Activated CD4-positive, alpha-beta T cell treated with anti-CD3 and anti-CD28 coated beads, Interleukin-2, amount 50 U/mL, for 24 hours (primary cell): ENCODE measurements around the gene RNF125.
A peak's percentile ranks its signal among the peaks of the same experiment; 100 is the strongest.
"Not testable (repeated sequence)": the region's sequence is repeated elsewhere in the genome, so short reads cannot be mapped to it uniquely, and the experiment has no call there.

Source experiments
- DNase-seq, 2 donors: peaks; one replicate each; pipeline ENCODE4 v3.0.0-alpha.2; 2020; ENCODE audit warnings: low read depth in 1 of 2, low spot score in 1 of 2

Gene RNF125

DNA sequence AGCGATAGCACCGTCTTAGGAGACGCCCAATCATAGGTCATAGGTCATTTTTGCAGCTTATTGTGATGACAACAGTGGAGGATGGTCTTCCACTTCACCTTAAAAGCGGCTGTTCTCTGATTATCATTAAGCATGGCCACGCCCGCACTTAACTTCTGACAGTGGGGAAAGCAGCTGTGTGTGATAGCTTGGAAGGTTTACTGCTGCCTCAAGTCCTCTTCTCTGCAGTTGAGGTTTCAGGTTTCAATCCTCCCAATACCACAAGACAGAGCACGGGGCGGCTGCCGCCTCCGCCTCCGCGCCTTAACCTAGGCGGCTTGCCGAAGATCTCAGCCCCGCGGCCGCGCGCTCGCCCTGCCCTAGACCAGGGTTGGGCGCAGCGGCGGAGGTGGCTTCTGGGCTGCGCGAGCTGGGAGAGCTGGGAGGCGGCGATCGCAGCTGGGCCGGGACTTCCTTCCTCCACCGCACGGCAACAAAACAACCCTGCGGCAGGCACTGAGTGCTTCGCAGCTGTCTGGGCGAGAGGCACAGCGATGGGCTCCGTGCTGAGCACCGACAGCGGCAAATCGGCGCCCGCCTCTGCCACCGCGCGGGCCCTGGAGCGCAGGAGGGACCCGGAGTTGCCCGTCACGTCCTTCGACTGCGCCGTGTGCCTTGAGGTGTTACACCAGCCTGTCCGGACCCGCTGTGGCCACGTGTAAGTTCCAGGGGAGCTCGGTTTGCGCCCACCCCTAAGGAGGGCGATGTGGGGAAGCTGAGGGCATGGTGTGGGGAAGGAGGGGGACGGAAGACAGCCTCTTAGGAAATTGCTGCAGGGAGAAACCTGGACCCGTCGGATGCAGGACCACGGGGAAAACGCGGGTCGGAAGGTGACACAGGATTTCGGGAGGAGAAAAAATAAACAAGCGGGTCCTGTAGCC, at the start of gene RNF125:
Gene RNF125, plus strand, starts transcription at position 495 of the 920 bp plus-strand sequence. Its CDS starts 39 bp downstream, at position 534.
- DNase-seq: peak; percentile 67 to 70

DNA sequence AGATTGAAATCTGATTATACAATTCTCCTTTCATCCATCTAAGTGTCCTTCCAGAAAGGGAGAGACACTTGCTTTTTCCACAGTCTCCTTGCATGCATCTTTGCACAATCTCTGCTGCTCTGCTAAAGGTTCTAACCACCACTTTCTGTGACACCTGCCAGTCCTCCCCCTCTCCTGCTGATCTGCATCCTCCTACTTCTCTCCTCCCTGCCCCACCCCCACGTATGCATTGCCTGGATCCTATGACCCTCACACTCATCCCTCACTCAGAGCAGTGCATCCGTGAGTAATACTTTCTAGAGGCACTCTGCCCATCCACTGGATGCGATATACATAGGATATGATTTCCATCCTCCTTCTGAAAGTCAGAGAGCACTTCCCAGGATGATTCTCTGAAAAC, 48.0 kb upstream of the RNF125 start:
- DNase-seq: no peak

DNA sequence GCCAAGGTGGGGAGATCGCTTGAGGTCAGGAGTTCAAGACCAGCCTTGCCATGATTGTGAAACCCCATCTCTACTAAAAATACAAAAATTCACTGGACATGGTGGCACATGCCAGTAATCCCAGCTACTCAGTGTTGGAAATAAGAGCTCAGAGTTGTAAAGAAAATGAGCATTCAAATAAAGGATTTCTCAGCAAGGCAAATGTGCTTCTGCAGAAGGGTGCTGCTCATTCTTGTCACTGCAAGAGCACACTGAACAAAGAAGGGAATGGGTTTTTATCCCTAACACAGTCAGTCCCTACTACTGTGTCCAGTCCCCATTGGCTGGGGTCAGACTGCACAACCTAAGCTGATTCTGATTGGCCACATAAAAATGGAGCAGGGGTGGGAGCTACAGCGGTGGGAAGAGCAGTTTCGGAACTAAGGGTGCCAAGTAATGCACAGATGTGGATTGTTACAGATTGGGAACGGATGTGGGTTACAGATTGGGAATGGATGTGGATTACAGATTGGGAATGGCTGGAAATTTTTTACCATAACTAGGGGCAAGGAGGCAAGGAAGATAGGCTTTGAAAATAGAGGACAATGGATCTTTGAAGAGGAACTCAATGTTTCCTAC, 44.6 kb upstream of the RNF125 start:
- no peak for DNase-seq

DNA sequence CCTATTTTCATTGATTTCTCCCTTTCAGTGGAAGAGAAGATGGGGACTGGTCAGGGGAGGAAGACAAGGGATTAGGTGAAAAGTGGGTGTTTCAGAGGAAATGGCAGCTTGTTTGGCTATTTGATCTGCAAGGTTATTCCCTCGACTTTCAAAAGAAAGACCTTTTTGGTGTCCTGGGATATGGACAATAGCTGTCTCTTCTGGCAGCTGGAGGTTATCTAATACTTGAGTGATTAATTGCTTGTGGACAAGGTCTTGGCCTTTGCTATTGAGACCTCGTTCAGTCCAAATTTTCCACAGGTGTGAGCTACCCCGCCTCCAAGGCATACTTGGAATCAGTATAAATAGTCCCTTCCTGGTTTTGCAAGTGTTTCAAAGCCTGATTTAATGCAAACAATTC, 42.4 kb upstream of the RNF125 start:
- DNase-seq: no peak

DNA sequence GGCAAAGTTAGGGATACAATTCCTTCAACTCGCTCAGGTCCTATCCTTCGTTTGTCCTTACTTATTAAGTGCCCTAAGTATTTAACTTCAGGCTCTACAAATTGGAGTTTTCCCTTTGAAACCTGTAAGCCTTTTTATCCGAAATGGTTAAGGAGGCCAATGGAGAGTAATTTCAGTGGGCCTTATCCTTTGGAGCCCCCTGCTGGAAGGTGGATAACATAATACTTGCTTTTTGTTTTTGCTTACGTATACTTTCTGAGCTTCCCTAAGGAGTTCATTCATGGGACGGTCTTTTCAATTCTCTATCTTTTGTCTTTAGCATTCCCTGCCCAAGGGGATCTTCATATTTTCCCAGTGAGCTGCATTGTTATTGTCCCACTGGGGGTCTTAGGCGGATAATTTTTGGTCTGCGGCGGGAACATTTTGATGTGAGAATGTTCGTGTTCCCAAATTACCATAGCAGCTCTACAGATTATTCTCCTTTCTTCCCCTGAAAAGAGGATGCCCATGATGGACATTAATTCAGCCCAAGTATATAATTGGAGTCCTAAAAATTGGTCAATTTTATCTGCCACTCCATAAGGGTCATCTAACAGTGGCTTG, 41.3 kb upstream of the RNF125 start:
- peak in 1 of 2 donors; percentile 15 for DNase-seq

DNA sequence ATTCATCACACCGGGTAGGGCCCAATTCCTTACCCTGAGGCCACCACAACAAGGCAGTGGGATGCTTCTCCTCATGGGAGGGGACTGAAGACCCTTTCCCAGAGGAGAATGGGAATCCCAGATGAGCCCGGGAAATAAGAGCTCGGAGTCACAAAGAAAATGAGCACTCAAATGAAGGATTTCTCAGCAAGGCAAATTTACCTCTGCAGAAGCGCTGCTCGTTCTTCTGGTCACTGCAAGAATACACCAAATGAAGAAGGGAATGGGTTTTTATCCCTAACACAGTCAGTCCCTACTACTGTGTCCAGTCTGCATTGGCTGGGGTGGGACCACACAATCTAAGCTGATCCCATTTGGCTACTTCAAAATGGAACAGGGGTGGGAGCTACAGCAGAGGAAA, 40.0 kb upstream of the RNF125 start:
- no peak for DNase-seq

DNA sequence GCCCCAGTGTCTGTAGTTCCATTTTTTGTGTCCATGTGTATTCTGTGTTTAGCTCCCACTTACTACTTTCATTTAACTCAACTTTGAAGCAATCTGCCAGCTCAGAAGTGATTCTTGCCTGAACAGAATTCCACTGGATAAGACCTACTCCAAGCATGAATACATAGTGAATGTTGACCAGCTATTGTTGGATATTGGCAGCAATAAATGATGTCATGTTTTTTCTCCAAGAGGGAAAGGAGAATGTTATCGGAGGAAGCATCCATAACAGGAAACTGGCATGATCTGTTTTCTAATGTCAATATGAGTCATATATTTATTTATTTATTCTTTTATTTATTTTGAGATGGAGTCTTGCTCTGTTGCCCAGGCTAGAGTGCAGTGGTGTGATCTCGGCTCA, 38.9 kb upstream of the RNF125 start:
- no peak for DNase-seq

DNA sequence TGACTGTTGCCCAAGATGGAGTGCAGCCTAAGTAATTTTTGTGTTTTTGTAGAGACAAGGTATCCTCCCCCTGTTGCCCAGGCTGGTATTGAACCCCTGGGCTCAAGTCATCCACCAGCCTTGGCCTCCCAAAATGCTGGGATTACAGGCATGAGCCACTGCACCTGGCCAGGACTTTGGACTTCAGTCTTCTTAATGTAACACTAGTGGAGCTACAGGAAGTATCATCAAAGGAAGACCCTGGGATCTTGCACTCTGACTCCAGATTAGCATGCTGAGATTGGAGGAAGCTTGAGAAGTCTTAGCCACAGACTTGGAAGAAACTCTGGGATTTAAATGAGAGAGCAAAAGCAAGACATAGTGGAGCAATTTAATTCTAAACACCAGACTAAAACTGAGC, 37.8 kb upstream of the RNF125 start:
- DNase-seq: no peak

DNA sequence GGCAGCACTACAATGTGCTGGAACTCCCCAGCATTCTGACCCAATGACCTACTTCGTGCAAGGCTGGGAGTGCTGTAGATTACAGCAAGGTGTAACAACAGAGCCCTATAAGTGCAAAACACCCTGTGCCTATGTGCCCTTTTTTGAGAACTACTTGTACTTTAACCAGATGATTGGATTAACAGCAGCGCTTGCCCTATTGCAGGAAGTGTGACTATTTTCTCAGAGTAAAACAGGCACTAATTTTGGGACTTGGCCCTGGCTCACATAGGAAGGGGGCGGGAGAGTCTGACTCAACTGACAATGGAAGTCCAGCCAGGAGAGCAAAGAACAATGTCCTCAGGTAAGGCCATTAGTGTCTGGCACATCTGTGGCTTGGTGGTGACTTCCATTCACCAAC, 35.6 kb upstream of the RNF125 start:
- no peak for DNase-seq

DNA sequence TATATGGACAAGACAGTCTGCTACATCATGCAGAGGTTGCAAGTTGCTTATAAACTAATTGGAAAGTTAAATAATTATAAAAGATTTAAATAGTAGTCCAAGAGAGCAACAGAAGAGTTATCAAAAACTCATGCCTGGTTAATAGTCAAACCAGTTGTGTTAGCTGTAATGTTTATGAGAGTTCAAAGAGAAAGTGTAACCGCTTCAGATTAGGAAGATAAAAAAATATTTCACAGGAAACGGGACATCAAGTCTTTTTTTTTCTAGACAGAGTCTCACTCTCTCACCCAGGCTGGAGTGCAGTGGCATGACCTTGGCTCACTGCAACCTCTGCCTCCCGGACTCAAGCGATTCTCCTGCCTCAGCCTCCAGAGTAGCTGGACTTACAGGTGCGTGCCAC, 34.6 kb upstream of the RNF125 start:
- no peak for DNase-seq

DNA sequence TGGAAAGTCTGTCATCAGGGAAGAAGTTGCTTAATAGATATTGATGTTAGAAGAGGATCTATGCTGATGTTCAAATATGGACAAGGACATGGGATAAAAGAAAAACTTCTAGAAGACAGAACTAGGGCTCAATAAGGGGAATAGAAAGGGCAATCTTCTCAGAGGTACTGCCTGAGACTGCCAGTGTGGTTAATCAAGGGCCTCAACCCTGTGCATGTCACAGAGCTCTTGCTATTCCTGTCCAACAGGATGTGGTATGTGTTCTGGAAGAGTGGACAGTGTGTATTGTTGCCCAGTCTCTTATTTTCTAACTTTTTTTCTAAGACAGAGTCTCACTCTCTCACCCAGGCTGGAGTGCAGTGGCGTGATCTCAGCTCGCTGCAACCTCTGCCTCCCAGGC, 27.8 kb upstream of the RNF125 start:
- DNase-seq: no peak

DNA sequence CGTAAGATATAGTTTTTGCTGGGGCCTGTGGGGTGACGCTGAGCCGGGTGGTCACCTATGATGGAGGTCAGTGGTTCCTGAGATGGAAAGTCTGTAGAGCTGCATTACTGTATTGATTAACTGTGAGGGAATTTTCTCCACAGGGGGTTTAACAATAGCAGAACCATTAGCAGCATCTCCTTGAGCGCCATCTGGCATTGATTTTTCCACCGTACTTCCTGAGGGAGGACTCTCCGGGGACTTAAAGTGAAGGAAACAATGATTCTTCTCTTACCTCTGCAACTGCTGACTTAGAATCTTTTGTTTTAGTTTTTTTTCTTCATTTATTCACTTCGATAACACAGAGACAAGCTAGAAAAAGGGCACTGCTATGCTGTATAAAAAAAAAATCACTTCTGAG, 22.6 kb upstream of the RNF125 start:
- no peak for DNase-seq

DNA sequence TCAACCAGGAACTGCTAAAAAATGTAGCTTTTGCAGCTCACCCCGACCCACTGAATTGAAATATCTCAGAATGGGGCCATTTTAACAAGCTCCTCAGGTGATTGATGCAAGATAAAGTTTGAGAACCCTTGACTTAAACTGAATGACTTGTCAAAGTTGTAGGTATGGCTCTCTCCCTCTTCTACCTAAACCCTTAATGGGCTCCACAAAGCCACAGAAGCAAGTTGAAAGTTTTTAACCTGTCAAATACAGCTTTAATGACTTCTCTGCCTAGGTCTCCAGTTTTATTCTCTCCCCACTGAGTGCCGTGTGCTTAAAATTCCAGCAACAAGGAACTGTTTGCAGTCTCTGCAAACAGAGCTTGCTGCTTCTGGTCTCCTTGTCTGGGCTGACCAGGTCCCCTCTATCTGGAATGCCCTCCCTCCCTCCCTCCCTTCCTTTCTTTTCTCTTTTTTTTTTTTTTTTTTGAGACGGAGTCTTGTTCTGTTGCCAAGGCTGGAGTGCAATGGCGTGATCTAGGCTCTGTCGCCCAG, 19.7 kb upstream of the RNF125 start:
- DNase-seq: no peak

DNA sequence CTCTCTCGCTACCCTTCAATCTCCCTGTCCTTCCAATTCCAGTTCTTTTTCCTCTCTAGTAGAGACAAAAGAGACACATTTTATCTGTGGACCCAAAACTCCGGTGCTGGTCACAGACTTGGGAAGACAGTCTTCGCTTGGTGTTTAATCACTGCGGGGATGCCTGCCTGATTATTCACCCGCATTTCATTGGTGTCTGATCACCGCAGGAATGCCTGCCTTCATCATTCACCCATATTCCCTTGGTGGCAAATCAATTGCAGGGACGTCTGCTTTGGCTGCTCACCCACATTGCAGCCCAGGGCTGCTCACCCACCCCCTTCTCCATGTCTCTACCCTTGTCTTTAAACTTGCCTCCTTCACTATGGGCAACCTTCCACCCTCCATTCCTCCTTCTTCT, 17.5 kb upstream of the RNF125 start:
- DNase-seq: not testable (repeated sequence)

DNA sequence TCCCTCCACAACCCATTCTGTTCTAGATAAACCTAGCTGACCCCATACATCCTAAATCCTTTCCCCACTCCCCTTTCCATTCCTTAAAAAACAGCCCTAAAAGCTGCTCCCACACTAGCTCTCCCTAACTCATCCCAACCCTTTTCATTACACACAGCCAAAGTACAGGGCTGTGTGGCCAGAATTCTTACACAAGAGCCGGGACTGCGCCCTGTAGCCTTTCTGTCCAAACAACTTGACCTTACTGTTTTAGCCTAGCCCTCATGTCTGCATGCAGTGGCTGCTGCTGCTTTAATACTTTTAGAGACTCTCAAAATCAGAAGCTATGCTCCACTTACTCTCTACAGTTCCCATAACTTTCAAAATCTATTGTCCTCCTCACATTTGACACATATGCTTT, 14.8 kb upstream of the RNF125 start:
- not testable (repeated sequence) for DNase-seq

DNA sequence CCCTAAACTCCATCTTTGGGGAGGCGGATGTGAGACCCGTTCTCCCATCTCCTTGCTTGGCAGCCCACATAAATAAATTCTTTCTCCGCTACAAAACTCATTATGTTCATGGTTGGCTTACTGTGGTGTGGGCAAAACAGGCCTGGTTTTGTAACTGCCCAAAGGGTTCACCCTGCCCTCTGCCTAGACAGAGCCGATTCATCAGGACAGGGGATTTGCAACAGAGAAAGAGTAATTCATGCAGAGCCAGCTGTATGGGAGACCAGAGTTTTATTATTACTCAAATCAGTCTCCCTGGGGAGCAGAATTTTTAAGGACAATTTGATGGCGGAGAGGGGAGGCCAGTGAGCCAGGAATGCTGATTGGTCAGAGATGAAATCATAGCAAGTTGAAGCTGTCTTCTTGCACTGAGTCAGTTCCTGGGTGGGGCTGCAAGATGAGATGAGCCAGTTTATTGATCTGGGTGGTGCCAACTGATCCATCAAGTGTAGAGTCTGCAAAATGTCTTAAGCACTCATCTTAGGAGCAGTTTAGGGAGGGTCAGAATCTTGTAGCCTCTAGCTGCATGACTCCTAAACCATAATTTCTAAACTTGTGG, 8.4 kb upstream of the RNF125 start:
- no peak for DNase-seq

DNA sequence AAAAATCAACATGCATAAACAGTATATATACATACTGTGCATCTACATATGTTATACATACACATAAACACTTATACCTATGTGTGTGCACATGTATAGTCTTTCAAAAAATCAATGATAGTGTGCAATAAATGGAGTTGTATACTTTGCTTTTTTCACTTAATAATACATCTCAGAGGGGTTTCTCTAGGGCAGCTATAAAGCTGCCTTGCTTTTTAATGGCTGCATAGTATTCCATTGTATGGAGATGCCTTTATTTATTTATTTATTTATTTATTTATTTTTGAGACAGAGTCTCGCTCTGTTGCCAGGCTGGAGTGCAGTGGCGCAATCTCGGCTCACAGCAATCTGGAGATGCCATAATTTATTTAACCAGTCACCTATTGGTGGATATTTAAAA, 7.4 kb upstream of the RNF125 start:
- no peak for DNase-seq

DNA sequence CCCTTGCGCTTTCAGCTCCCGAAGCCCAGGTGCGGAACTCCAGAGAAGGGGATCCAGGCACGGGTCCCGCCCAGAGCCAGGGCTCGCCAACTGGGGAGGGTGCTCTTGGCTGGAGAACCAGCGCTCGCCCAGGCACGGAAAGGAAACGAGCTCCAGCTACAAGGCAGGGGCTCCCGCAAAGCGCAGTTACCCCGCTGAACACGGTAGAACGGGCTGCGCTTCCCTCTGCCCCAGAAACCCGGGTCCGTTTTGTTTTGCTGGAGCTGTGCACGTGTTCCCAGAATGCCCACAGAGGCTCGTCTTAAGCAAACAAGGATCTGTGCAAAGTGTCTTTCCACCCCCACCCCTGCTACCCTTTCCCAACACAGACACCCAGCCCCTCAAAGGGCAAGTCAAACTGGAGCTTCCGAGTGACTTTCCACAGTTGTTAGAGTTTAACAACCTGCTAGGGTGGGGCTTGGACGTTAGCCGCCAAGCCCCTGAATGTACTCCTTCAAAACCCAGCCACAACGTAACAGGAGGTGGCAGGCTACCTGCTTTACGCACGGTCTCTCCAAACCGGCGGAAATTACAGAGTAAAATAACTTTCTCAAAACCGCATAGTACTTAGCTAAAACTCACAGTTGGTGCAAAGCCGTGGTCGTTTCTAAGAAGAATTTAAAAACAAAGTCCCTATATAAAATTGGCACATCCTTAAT, 775 bp downstream of the RNF125 start:
- DNase-seq: peak; percentile 12 to 30

DNA sequence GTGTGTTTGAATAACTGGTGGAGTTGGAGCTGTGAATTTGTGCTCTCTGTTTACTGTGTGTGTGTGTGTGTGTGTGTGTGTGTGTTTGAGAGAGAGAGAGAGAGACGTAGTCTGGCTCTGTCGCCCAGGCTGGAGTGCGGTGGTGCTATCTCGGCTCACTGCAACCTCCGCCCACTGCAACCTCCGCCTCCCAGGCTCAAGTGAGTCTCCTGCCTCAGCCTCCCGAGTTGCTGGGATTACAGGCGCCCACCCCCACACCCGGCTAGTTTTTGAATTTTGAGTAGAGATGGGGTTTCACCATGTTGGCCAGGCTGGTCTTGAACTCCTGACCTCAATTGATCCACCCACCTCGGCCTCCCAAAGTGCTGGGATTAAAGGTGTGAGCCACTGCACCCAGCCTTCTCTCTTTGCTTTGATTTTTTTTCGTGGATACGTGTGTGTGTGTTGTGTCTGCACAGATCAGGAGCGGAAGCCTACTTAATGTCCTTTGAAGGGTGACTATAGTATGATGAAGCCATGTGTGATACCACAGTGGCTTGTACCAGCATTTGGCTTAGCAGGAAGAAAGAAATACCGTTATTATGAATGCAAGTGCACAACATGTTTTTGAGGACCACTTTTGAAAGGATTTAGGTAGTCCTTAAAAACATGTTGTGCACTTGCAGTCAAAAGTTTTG, 1.5 kb downstream of the RNF125 start:
- DNase-seq: peak; percentile 7 to 19
